ENCODE results near the gene CIB2.

The CIB2 gene

DNA sequence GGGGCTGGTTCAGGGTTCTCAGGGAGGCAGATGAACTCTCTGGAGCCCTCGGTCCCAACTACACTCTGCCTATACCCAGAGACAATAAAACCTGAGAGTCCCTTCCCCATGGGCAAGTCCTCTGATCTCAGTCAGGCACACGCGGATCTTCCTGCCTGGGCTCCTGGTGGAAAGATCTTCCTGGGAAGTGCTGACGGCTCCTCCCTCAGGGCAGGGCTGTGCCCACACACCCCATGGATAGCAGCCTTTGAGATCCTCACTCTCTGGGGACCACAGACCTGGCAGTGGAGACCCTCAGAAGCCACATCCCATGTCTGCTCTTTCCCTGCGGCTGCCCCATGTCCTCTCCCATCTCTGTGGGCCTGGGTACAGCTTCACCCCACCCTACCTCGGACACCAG, 28.5 kb downstream of the CIB2 start:
- TF ChIP-seq, protein P1, sequence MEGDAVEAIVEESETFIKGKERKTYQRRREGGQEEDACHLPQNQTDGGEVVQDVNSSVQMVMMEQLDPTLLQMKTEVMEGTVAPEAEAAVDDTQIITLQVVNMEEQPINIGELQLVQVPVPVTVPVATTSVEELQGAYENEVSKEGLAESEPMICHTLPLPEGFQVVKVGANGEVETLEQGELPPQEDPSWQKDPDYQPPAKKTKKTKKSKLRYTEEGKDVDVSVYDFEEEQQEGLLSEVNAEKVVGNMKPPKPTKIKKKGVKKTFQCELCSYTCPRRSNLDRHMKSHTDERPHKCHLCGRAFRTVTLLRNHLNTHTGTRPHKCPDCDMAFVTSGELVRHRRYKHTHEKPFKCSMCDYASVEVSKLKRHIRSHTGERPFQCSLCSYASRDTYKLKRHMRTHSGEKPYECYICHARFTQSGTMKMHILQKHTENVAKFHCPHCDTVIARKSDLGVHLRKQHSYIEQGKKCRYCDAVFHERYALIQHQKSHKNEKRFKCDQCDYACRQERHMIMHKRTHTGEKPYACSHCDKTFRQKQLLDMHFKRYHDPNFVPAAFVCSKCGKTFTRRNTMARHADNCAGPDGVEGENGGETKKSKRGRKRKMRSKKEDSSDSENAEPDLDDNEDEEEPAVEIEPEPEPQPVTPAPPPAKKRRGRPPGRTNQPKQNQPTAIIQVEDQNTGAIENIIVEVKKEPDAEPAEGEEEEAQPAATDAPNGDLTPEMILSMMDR (IDR thresholded peaks at IDR 0.05): no peak
- DNase-seq (ENCODE audit: low spot score): no peak

DNA sequence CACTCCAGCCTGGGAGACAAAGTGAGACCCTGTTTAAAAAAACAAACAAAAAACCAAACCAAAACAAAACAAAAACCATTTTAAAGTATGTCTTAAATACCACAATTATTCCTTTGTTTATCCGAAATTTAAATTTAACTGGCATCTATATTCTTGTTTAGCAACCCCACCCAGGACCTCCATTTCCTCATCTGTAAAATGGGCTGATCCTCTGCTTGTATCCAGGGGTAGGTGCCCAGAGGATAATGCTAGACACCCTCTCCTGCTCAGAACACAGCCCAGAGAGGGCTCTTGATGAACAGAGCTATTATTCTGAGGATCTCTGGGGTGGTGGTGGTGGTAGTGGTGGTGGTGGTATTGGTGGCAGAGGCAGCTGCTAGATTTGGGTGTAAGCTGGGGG, 29.0 kb downstream of the CIB2 start:
- TF ChIP-seq, protein P1 (IDR thresholded peaks at IDR 0.05): no peak
- Histone ChIP-seq H3K27ac (no peak overlapping the region), H3K4me3 (no peak overlapping the region)
- DNase-seq (ENCODE audit: low spot score): no peak

More for the DNA sequence above, 28.5 kb downstream of the CIB2 start:
- Histone ChIP-seq H3K4me3 (no peak overlapping the region), H3K27ac (no peak overlapping the region)

DNA sequence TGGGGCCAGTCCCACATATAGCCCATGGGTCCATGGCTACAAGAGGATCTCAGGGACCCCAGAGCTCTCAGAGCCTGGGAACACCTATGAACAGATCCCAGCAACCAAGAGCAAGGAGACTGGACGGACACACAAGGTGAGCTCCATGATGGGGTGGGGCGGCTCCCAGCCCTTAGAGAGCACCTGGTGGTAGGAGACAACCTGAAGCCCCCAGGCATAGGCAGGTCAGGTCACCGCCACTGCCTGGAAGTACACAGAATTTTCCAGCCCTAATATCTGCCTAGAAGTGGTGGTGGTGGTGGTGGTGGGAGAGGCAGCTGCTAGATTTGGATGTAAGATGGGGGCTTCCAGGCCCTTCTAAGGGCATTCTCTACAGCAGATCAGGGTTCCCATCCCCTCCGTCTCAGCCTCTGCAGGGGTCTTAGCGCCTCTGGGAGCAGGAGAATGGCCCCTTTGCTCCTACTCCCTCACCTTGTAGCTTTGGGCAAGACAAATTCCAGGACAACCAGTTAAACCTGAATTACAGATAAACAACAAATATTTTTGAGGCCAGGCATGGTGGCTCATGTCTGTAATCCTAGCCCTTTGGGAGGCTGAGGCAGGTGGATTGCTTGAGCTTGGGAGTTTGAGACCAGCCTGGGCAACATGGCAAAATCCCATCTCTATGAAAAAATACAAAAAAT, 29.7 kb downstream of the CIB2 start:
- Histone ChIP-seq H3K4me3 (no peak overlapping the region), H3K27ac (no peak overlapping the region)
- no peak for DNase-seq (ENCODE audit: low spot score)
- TF ChIP-seq, protein P1 (IDR thresholded peaks at IDR 0.05): no peak

DNA sequence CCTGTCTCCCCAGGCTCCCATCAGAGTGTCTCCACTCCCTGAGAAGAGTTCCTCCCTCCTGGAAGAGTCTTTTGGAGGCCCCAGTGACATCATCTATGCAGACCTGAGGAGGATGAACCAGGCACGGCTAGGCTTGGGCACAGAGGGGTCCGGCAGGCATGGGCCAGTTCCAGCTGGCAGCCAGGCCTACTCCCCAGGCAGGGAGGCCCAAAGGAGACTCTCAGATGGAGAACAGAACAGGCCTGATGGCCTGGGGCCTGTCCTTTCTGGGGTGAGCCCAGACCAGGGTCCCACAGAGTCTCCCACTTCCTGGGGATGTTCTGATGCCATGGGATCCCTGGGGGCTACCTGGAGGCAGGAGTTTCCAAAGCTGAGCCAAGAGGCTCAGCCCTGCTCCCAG, 30.4 kb downstream of the CIB2 start:
- no peak overlapping the region for H3K4me3 ChIP-seq
- TF ChIP-seq, protein P1 (IDR thresholded peaks at IDR 0.05): no peak
- H3K27ac ChIP-seq: no peak overlapping the region
- no peak for DNase-seq (ENCODE audit: low spot score)

DNA sequence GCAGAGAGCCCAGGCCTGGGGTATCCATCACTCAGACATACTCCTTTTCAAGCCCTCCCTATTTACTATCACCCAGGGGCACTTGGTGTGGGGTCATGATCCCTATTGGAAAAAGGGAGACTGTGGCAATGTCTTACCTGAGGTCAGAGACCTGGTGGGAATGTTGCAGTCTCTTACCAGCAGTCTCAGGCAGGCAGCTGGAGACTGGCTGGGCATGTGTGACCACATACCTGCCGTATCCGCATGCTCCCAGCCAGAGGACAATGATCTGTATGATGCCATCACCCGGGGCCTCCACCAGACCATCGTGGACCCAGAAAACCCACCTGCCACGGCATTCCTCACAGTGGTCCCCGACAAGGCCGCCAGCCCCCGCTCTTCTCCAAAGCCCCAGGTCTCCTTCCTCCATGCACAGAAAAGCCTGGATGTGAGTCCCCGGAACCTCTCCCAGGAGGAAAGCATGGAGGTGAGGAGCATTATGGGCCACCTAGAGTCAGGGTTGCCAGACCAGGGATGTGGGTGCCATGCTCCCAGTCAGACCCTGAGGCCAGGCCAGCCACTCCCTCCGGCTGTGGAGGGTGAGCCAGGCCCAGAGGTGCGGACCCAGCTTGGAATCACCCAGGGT, 33.0 kb downstream of the CIB2 start:
- H3K4me3 ChIP-seq: no peak overlapping the region
- DNase-seq (ENCODE audit: low spot score): no peak
- H3K27ac ChIP-seq: no peak overlapping the region
- TF ChIP-seq, protein P1 (IDR thresholded peaks at IDR 0.05): no peak

DNA sequence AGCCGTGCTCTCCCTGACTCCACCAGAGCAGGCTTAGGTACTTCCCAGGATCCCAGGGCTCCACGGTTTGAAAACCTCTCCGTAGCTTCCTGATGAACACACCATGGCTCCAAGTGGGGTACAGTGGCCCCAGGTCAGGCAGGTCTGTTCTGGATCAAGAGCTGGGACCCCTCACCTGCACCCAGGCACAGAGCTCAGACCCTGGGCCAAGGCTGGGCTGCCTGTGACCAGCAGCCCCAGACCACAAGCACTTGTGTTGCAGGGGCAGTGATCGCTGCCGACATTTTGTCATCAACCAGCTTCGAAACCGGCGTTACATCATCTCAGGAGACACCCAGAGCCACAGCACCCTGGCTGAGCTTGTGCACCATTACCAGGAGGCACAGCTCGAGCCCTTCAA, 33.6 kb downstream of the CIB2 start:
- TF ChIP-seq, protein P1 (IDR thresholded peaks at IDR 0.05): no peak
- H3K27ac ChIP-seq: no peak overlapping the region
- peak; percentile 63 for DNase-seq (ENCODE audit: low spot score)
- H3K4me3 ChIP-seq: no peak overlapping the region

All from coronary artery (tissue), 2 donors.